ENCODE data around the gene OPTC.

Gene OPTC

DNA sequence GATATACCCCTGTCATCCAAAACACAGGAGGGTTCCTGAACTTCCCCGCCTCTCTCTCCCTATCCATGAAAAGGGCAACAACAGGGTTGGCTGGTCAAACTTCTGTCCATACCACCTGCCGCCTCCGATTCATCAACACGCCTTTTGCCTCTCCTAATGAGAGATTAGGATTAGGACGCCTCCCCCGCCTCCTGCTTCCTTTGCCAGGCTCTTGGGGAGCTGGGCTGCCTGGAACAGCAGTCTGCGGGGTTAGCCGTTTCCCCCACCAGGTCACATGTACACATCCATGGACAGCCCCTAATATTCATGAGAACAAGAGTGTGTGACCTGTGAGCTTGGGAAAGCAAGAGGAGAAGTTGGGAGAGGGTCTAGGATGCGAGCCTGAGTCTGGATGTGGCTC is 2.3 kb upstream of the OPTC start:
- no peak for DNase-seq (ENCODE audit: low read depth)

- DNase-seq (ENCODE audit: low read depth) = no peak
Measured at GRCh38 chr1:203492082-203492747, 1.7 kb upstream of the OPTC start.

GRCh38 chr1:203492748-203493130 is 1.2 kb upstream of the OPTC start:
- DNase-seq (ENCODE audit: low read depth) = no peak

DNA sequence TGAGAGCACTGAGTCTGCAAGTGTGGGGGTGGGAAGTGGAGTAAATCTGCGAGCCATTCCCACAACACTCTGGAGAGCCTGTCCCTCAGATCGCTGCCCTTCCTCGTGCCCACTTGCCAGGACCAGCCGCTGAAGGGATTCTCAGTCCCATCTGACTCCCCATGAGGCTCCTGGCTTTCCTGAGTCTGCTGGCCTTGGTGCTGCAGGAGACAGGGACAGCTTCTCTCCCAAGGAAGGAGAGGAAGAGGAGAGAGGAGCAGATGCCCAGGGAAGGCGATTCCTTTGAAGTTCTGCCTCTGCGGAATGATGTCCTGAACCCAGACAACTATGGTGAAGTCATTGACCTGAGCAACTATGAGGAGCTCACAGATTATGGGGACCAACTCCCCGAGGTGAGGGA is 1.9 kb downstream of the OPTC start:
- no peak for DNase-seq (ENCODE audit: low read depth)

- DNase-seq (ENCODE audit: low read depth) = no peak
Measured at GRCh38 chr1:203497269-203497777, 3.4 kb downstream of the OPTC start.

GRCh38 chr1:203499643-203500278 is 5.8 kb downstream of the OPTC start:
- no peak for DNase-seq (ENCODE audit: low read depth)

DNA sequence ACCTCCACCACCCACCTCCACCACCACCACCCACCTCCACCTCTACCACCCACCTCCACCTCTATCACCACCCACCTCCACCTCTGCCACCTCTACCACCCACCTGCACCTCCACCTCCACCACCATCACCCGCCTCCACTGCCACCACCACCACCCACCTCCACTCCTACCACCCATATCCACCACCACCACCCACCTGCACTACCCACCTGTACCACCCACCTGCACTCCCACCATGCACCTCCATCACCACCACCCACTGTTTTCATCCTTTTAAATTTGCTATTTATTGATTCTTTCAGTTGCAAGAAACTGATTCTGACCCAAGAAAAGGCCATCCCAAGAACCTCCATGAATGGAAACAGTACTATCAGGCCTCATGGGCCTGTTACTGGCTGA is 6.3 kb downstream of the OPTC start:
- DNase-seq (ENCODE audit: low read depth) = no peak

GRCh38 chr1:203503836-203504235 is 9.9 kb downstream of the OPTC start:
- no peak for DNase-seq (ENCODE audit: low read depth)

DNA sequence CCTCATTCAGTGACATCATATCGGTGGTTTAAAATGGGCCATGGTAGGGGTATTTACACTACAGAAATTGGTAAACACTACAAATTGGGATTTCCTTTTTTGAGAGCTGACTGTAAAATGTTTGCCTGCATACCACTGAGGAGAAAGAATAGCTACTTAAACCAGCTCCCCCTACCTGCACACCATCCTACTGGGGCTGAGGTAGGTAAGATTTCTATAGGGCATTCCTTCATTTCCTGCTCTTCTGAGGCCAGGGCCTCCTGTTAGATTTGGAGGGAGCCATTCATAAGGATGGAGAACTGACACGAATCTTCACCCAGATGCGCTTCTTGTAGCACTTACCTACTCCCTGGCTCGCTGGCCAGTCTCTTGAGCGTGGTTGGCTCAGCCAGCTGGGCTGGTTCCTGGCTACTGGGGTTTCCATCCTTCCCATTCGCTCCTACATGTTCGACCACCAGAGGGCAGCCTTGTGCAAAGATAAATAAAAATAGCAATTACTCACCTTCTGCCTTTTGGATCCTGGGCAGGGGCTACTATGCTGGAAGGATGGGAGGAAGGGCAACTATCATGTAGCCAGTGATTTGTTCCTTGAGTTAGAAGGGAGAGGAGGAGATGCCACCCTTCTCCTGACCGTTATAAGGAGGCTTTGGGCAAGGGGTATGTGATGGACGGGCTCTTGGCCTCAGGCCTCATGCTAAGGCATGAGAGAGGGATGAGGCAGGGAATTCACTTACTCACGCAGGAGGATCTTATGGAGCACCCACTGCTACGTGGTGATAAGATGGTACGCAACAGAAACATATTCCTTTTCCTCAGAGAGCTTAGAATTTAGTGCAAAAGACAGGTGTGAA is 10.7 kb downstream of the OPTC start:
- DNase-seq (ENCODE audit: low read depth) = peak; percentile 60

GRCh38 chr1:203505526-203506204 is 11.7 kb downstream of the OPTC start:
- no peak for DNase-seq (ENCODE audit: low read depth)

GRCh38 chr1:203506858-203507626 is 13.1 kb downstream of the OPTC start:
- DNase-seq (ENCODE audit: low read depth) = peak; percentile 16

DNA sequence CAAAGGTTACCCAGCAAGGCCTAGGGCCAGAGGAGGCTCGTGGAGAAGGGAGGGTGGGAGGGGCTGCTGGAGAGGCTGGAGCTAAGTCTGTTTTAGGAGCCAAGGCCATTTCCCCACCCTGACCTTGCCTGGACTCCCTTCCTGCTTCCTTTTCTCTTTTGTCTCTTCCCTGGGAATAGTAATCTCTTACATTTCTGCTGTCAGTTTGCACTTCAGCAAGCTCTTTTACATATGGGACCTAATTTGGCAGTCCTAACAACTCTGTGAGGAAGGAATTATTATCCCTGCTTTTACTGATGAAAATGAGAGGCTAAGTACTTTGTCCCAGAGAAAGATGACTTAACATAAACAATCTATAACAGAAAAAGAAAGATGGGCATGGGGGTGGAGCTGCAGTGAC is 13.8 kb downstream of the OPTC start:
- DNase-seq (ENCODE audit: low read depth) = no peak

DNA sequence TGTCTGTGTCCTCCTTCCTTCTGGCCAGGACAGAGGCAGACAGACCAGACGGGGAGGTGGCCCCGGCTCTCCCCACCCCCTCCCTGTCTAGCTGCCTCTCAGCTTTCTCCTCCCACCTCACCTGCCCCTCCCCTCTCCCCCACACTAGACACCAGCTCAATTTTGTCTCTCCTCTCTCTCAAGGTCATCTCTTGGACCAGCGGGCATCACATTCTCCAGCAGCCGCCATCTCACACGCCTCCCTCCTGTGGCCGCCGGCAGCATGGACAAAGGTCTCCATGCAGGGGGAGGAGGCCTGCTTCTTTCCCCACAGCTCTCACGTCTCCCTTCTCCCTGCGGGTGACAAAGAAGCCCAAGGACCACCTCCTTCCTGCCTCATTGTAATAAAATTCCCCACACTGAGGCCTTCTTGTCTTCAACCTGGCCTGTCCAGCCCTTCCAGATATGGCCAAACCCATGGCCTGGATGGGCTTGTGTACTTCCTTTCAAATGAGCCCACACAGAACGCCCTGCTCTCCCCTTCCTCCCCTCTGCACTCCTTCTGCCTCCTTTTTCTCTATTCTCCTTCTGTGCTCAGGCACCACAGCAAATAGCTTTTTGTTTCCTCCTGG is 14.6 kb downstream of the OPTC start:
- no peak for DNase-seq (ENCODE audit: low read depth)

DNA sequence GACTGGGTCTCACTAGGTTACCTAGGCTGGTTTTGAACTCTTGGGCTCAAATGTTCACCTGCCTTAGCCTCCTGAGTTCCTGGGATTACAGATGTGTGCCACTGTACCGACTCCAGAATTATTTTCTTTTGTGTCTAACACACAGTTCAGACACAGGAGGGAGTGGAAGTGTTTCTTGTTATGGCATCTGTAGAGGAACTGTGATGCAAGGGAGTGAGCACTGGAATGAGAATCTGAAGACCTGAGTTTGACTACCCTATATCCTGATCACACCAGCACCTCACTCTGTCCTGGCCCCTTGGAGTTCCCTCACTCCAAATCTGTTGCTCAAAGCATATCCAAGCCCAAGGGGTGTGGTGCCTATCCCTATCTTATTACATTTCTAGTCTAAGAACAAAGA is 15.2 kb downstream of the OPTC start:
- DNase-seq (ENCODE audit: low read depth) = no peak

GRCh38 chr1:203511513-203511912 is 17.6 kb downstream of the OPTC start:
- no peak for DNase-seq (ENCODE audit: low read depth)

GRCh38 chr1:203511930-203512329 is 18.0 kb downstream of the OPTC start:
- no peak for DNase-seq (ENCODE audit: low read depth)

GRCh38 chr1:203512517-203512847 is 18.5 kb downstream of the OPTC start:
- no peak for DNase-seq (ENCODE audit: low read depth)

- DNase-seq (ENCODE audit: low read depth) = peak; percentile 80
Measured at GRCh38 chr1:203512848-203513584, 19.1 kb downstream of the OPTC start.

DNA sequence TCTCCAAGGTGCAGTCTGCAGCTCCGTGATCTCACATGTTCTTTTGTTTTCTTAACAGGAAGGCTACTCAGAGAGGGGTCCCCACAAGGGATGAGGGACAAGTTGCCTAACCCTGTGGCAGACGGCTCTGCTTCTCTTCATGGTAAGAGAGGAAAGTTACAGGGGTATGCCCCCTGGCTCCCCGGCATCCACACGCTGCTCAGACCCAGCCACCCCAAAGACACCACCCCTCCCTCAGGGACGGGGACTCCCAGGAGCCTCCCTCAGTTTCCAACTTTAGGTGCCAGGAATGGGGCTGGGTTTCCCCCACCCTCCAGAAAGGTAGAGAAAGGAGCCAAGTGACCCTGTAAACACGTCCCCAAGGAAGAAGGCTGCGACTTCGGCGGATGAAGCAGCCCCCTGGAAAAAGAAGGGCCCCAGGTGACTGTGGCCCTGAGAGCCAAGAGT is 19.7 kb downstream of the OPTC start:
- no peak for DNase-seq (ENCODE audit: low read depth)

- no peak for DNase-seq (ENCODE audit: low read depth)
Measured at GRCh38 chr1:203516184-203516583, 22.2 kb downstream of the OPTC start.

- DNase-seq (ENCODE audit: low read depth) = no peak
Measured at GRCh38 chr1:203516906-203517305, 23.0 kb downstream of the OPTC start.
